AG09309 (cell line): Measurements from ENCODE around the gene AKR1C8.
"Not testable (repeated sequence)": the region's sequence is repeated elsewhere in the genome, so short reads cannot be mapped to it uniquely, and the experiment has no call there.

Experiments used
- DNase-seq: peaks from one replicate; pipeline ENCODE4 v3.0.0-alpha.2; 2010; ENCODE audit warnings: low read depth
- H3K4me3 ChIP-seq: 2 replicates; pipeline ENCODE4 v1.5.1; 2011; ENCODE audit warnings: mild to moderate bottlenecking, low read depth, low read length, moderate library complexity; ENCODE audit not compliant: control insufficient read depth
- TF ChIP-seq, protein P1 (sequence below): IDR thresholded peaks from 2 replicates; pipeline ENCODE4 v1.5.1; 2011; ENCODE audit warnings: mild to moderate bottlenecking, low read depth, low read length, inconsistent platforms; ENCODE audit not compliant: insufficient read depth, control insufficient read depth; ENCODE audit errors: missing control alignments

AKR1C8 gene

DNA sequence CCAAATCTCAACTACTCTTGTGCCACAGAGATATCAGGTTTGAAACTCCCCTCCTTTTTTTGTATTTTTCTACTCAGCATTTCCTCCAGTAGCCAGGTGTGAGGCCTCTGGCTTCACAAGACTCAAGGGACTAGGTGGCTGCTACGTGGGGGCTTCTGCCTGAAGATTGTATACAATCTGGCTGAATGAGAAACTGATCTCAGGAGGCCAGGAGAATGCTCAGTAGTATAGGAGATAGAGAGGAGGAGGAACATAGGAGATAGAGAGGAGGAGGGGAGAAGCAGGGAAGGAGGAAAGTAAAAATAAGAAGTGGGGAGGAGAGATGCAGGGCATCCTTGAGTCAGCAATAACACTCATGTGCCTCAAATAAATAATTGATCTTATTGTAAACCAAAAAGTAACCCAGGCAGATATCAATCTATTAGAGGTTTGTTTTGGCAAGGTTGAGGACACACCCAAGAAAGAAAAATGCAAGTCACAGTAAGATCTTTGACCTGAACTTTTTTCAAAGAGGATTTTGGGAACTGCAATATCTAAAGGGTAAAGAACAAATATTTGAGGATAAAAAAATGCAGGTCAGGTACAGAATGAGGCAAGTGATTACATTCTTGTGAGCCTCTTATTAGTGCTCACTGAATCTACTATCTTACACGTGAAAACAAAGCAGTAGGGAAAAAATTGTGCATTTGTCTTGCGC is 36.8 kb downstream of the AKR1C8 start:
- TF ChIP-seq, protein P1, sequence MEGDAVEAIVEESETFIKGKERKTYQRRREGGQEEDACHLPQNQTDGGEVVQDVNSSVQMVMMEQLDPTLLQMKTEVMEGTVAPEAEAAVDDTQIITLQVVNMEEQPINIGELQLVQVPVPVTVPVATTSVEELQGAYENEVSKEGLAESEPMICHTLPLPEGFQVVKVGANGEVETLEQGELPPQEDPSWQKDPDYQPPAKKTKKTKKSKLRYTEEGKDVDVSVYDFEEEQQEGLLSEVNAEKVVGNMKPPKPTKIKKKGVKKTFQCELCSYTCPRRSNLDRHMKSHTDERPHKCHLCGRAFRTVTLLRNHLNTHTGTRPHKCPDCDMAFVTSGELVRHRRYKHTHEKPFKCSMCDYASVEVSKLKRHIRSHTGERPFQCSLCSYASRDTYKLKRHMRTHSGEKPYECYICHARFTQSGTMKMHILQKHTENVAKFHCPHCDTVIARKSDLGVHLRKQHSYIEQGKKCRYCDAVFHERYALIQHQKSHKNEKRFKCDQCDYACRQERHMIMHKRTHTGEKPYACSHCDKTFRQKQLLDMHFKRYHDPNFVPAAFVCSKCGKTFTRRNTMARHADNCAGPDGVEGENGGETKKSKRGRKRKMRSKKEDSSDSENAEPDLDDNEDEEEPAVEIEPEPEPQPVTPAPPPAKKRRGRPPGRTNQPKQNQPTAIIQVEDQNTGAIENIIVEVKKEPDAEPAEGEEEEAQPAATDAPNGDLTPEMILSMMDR: no peak
- DNase-seq: no peak
- H3K4me3 ChIP-seq: no peak overlapping the region

DNA sequence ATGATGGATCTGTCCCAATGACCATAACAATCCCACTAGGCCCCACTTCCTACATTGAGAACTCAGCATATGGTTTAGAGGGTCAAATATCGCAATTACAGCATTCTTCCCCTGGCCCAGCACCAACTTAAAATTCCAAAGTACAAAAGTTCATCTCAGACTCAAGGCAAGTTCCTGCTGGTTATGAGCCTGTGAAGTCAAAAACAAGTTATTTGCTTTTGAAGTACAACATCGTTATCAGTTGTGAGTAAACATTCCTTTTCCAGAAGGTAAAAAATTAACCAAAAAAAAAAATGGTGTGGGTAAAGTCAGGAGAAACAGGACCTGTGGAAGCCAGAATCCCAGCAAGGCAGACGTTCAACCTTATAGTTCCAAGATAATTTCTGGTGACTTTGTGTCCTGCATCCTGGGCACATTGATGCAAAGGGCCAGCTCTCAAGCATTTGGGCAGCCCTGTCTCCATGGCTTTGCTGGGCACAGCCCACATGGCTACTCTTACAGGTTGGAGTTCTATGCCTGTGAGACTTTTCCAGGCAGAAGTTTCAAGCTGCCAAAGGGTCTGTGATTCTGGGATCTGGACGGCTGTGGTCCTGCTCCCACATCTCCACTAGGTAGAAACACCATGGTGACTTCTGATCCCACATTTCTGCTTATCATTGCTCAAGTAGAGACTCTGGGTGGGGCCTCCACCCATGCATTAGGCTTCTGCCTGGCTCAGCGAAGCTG is 37.5 kb downstream of the AKR1C8 start:
- DNase-seq: no peak
- no peak overlapping the region for H3K4me3 ChIP-seq
- TF ChIP-seq, protein P1: no peak

DNA sequence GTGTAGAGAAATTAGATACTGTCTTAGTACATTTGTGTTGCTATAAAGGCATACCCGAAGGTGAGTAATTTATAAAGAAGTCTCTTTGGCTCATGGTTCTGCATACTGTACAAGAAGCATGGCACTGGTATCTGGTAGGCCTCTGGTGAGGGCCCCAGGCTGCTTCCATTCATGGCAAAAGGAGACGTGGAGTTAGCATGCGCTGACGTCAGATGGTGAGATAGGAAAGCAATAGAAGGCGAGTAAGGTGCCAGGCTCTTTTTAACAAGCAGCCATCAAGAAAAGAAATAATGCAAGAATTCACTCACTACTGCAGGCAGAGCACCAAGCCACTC is 38.1 kb downstream of the AKR1C8 start:
- DNase-seq: no peak
- TF ChIP-seq, protein P1: no peak

DNA sequence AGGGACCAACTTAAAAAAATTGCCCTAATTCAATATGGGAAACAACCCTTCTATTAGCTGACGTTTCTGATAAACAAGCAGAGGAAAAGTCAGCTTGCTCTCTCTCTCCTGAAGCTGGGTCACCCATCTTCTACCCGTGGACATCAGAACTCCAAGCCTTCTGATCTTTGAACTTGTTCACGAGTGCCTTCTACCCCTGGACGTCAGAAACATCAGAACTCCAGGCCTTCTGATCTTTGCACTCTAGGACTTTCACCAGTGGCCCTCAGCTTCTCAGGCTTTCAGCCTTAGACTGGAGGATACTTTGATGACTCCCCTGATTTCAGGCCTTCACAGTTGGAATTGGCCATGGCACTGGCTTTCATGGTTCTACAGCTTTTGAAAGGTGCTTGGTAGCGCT is 41.8 kb downstream of the AKR1C8 start:
- no peak for DNase-seq
- TF ChIP-seq, protein P1: no peak
- no peak overlapping the region for H3K4me3 ChIP-seq

More for the DNA sequence above, 38.1 kb downstream of the AKR1C8 start:
- no peak overlapping the region for H3K4me3 ChIP-seq

DNA sequence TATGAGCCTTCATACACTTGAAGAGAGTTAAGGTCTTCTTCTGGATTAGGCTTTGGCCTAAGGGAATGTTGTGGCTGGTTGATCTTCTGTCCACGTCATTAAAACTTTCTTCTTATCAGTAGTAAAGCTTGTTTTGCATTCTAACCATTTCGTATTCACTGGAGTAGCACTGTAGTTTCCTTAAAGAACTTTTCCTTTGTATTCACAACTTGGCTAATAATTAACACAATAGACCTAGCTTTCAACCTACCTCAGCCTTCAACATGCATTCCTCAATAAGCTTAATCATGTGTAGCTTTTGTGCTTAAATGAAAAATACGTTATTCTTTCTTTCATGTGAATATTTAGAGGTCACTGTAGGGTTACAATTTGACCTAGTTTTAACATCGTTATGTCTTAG is 42.8 kb downstream of the AKR1C8 start:
- TF ChIP-seq, protein P1: no peak
- no peak overlapping the region for H3K4me3 ChIP-seq
- no peak for DNase-seq

DNA sequence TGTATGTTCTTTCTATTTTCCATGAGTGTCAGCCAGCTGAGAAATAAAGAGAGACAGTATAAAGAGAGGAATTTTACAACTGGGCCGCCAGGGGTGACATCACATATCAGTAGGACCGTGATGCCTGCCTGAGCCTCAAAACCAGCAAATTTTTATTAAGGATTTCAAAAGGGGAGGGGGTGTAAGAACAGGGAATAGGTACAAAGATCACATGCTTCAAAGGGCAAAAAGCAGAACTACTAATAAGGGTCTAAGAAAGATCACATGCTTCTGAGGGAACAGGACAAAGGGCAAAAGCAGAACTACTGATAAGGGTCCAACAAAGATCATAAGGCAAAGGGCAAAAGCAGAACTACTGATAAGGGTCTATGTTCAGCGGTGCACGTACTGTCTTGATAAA is 47.3 kb downstream of the AKR1C8 start:
- DNase-seq, H3K4me3 ChIP-seq: not testable (repeated sequence)

DNA sequence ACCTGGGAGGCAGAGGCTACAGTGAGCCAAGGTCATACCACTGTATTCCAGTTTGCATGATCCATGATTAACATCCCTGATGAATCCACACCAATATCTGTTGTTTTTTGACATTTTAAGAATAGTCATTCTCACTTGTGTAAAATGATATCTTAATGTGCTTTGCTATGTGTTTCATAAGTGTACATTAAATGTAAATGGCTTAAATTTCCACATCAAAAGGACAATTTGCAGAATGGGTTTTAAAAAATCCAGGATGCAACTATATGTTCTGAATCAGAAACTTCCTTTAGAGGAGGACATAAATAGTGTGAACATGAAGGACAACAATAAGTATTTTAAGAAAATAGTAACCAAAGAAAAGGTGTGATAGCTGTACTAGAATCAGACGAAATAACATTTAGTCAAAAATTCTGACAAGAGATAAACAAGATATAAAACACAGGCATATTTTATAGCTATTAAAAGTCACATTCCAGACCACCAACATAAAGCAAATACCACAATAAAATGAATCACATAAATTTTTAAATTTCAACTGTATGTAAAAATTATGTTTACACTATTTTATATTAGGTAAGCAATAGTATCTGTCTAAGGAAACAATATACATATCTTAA is 48.4 kb downstream of the AKR1C8 start:
- H3K4me3 ChIP-seq: no peak overlapping the region
- TF ChIP-seq, protein P1: no peak

More for the DNA sequence above, 48.4 kb downstream of the AKR1C8 start:
- DNase-seq: no peak
